ENCODE results near the gene EIF4A3. TPM values are rescaled to one million over a fixed set of nuclear protein-coding genes. Genes with fewer than 3 reads are reported as not detected.

Gene EIF4A3
- total RNA-seq, 1 experiment from 2014 or later: 155 TPM

- H3K9me3 ChIP-seq (ENCODE audit: low read depth, low read length, poor library complexity, severe bottlenecking): no peaks in the 10 kb centered on the region
- no peaks in the 10 kb centered on the region for H3K36me3 ChIP-seq (ENCODE audit: insufficient read depth, low read length, poor library complexity, severe bottlenecking)
- no TSS peak for BruUV-seq (replicated peaks)
- H3K4me3 ChIP-seq (ENCODE audit: low read depth, low read length, poor library complexity, severe bottlenecking): no peak overlapping the region
- ChIA-PET CTCF (no interaction called here), POLR2A (ENCODE audit: low non-redundant PET) (no interaction called here)
- H3K4me1 ChIP-seq (ENCODE audit: insufficient read depth, low read length, poor library complexity, severe bottlenecking): peaks cover 10% of the 10 kb centered on the region
- DNase-seq (ENCODE audit: low spot score): no peak
- H3K27me3 ChIP-seq (replicated peaks; ENCODE audit: insufficient read depth, low read depth, low read length, poor library complexity): no peaks in the 10 kb centered on the region
- no peak for TF ChIP-seq EZH2 (IDR thresholded peaks at IDR 0.05; ENCODE audit: borderline replicate concordance, low read depth, low read length, poor library complexity, severe bottlenecking)
- TF ChIP-seq CTCF (conservative IDR thresholded peaks at IDR 0.05; ENCODE audit: low read depth, low read length): no peak
- intact Hi-C loops (cut with micrococcal nuclease; ENCODE audit: unreplicated experiment): no loop called here
- H3K27ac ChIP-seq (ENCODE audit: low read depth, low read length, poor library complexity, severe bottlenecking): no peak overlapping the region
Observed at GRCh38 chr17:80106751-80107150, 40.2 kb downstream of the EIF4A3 start.

GRCh38 chr17:80106176-80106575, 40.8 kb downstream of the EIF4A3 start:
- no peaks in the 10 kb centered on the region for H3K9me3 ChIP-seq (ENCODE audit: low read depth, low read length, poor library complexity, severe bottlenecking)
- no peak for TF ChIP-seq CTCF (conservative IDR thresholded peaks at IDR 0.05; ENCODE audit: low read depth, low read length)
- no peak for TF ChIP-seq EZH2 (IDR thresholded peaks at IDR 0.05; ENCODE audit: borderline replicate concordance, low read depth, low read length, poor library complexity, severe bottlenecking)
- BruUV-seq (replicated peaks): no TSS peak
- no peak overlapping the region for H3K27ac ChIP-seq (ENCODE audit: low read depth, low read length, poor library complexity, severe bottlenecking)
- H3K36me3 ChIP-seq (ENCODE audit: insufficient read depth, low read length, poor library complexity, severe bottlenecking): no peaks in the 10 kb centered on the region
- DNase-seq (ENCODE audit: low spot score): peak; percentile 17
- peaks cover 10% of the 10 kb centered on the region for H3K4me1 ChIP-seq (ENCODE audit: insufficient read depth, low read length, poor library complexity, severe bottlenecking)
- H3K4me3 ChIP-seq (ENCODE audit: low read depth, low read length, poor library complexity, severe bottlenecking): no peak overlapping the region
- ChIA-PET CTCF (no interaction called here), POLR2A (ENCODE audit: low non-redundant PET) (no interaction called here)
- H3K27me3 ChIP-seq (replicated peaks; ENCODE audit: insufficient read depth, low read depth, low read length, poor library complexity): no peaks in the 10 kb centered on the region
- intact Hi-C loops (cut with micrococcal nuclease; ENCODE audit: unreplicated experiment): no loop called here

- H3K4me3 ChIP-seq (ENCODE audit: low read depth, low read length, poor library complexity, severe bottlenecking): no peak overlapping the region
- H3K27ac ChIP-seq (ENCODE audit: low read depth, low read length, poor library complexity, severe bottlenecking): no peak overlapping the region
- no peaks in the 10 kb centered on the region for H3K36me3 ChIP-seq (ENCODE audit: insufficient read depth, low read length, poor library complexity, severe bottlenecking)
- BruUV-seq (replicated peaks): no TSS peak
- DNase-seq (ENCODE audit: low spot score): peak; percentile 47
- no peaks in the 10 kb centered on the region for H3K9me3 ChIP-seq (ENCODE audit: low read depth, low read length, poor library complexity, severe bottlenecking)
- intact Hi-C loops (cut with micrococcal nuclease; ENCODE audit: unreplicated experiment): no loop called here
- H3K4me1 ChIP-seq (ENCODE audit: insufficient read depth, low read length, poor library complexity, severe bottlenecking): peaks cover 10% of the 10 kb centered on the region
- TF ChIP-seq CTCF (conservative IDR thresholded peaks at IDR 0.05; ENCODE audit: low read depth, low read length): no peak
- CTCF ChIA-PET: no interaction called here
- POLR2A ChIA-PET (ENCODE audit: low non-redundant PET): no interaction called here
- H3K27me3 ChIP-seq (replicated peaks; ENCODE audit: insufficient read depth, low read depth, low read length, poor library complexity): no peaks in the 10 kb centered on the region
Observed at GRCh38 chr17:80105762-80106161, 41.2 kb downstream of the EIF4A3 start.
